Sigmoid colon (tissue), 3 donors: ENCODE measurements around the gene P4HA3.

Experiments
- CTCF ChIP-seq, 4 experiments: fragments of 450-650 bp in 3 of 4; fragments of 200-600 bp in 1 of 4; IDR thresholded peaks; one replicate each; pipeline ENCODE4 v1.5.1; 2016 to 2019; ENCODE audit warnings: antibody characterized with exemption in 4 of 4, mild to moderate bottlenecking in 3 of 4, moderate library complexity in 2 of 4
- POLR2A ChIP-seq, 2 donors: fragments of 450-650 bp; IDR thresholded peaks; one replicate each; pipeline ENCODE4 v1.6.1; 2016; ENCODE audit warnings: antibody characterized with exemption in 2 of 2, mild to moderate bottlenecking in 2 of 2, moderate library complexity in 2 of 2

- TF ChIP-seq CTCF (IDR thresholded peaks at IDR 0.05) (no peak), POLR2A (IDR thresholded peaks at IDR 0.05) (no peak)
These were observed 42.2 kb downstream of the P4HA3 start for GRCh38 chr11:74269161-74269811.
